Progenitor cell of endocrine pancreas (in vitro differentiated cells): Measurements from ENCODE around the gene DDX56. TPM values are rescaled to one million over a fixed set of nuclear protein-coding genes. Genes with fewer than 3 reads are reported as not detected.

Source experiments
- DNase-seq: peaks from one replicate; pipeline ENCODE4 v3.0.0; 2021; ENCODE audit warnings: low spot score; ENCODE audit not compliant: unreplicated experiment
- H3K27ac Mint-ChIP-seq: 2 replicates; pipeline ENCODE4 v1.8.0; 2021; ENCODE audit warnings: mild to moderate bottlenecking, moderate library complexity, mixed read lengths
- H3K27me3 Mint-ChIP-seq: 2 replicates; pipeline ENCODE4 v1.8.0; 2021; ENCODE audit warnings: mixed read lengths
- H3K36me3 Mint-ChIP-seq: 2 replicates; pipeline ENCODE4 v1.8.0; 2022; ENCODE audit warnings: mixed read lengths; ENCODE audit not compliant: insufficient read depth
- H3K4me1 Mint-ChIP-seq: 2 replicates; pipeline ENCODE4 v1.8.0; 2021; ENCODE audit warnings: low read depth, mixed read lengths
- H3K4me3 Mint-ChIP-seq: 2 replicates; pipeline ENCODE4 v1.8.0; 2021; ENCODE audit warnings: low read depth, mild to moderate bottlenecking, moderate library complexity, mixed read lengths
- H3K9me3 Mint-ChIP-seq: 2 replicates; pipeline ENCODE4 v1.8.0; 2021; ENCODE audit warnings: low read depth, mixed read lengths
- long read RNA-seq: library from polyadenylated mRNA; unstranded; transcript quantifications from one replicate; pipeline ENCODE4 v2.0.0, GENCODE V29; 2020
- total RNA-seq: library from RNA; stranded (reverse); gene quantifications from 2 replicates; pipeline ENCODE4 v1.2.1, GENCODE V29; 2021
- TF ChIP-seq, protein P1 (sequence below): fragments of 200-600 bp; sonication (generic); IDR thresholded peaks from one replicate; pipeline ENCODE4 v1.5.0; 2021; ENCODE audit warnings: antibody characterized with exemption, mild to moderate bottlenecking; ENCODE audit not compliant: unreplicated experiment

The DDX56 gene, protein sequence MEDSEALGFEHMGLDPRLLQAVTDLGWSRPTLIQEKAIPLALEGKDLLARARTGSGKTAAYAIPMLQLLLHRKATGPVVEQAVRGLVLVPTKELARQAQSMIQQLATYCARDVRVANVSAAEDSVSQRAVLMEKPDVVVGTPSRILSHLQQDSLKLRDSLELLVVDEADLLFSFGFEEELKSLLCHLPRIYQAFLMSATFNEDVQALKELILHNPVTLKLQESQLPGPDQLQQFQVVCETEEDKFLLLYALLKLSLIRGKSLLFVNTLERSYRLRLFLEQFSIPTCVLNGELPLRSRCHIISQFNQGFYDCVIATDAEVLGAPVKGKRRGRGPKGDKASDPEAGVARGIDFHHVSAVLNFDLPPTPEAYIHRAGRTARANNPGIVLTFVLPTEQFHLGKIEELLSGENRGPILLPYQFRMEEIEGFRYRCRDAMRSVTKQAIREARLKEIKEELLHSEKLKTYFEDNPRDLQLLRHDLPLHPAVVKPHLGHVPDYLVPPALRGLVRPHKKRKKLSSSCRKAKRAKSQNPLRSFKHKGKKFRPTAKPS
- total RNA-seq, result 111 and 120 TPM in 2 replicates
- long read RNA-seq, transcript DDX56-206 (14 exons, 1,853 nt), result minor isoform, 13 of 536 reads
- long read RNA-seq, transcript DDX56-212 (13 exons, 1,781 nt), result minor isoform, 13 of 536 reads
- long read RNA-seq, transcript DDX56-201 (14 exons, 2,336 nt), result major isoform, 414 of 536 reads
- long read RNA-seq, transcript DDX56-203 (14 exons, 3,028 nt), result minor isoform, 5 of 536 reads
- long read RNA-seq, partial matches to known transcripts, result 14 of 536 reads
- long read RNA-seq, other reads (novel, unspliced or antisense), result 76 of 536 reads

DNA sequence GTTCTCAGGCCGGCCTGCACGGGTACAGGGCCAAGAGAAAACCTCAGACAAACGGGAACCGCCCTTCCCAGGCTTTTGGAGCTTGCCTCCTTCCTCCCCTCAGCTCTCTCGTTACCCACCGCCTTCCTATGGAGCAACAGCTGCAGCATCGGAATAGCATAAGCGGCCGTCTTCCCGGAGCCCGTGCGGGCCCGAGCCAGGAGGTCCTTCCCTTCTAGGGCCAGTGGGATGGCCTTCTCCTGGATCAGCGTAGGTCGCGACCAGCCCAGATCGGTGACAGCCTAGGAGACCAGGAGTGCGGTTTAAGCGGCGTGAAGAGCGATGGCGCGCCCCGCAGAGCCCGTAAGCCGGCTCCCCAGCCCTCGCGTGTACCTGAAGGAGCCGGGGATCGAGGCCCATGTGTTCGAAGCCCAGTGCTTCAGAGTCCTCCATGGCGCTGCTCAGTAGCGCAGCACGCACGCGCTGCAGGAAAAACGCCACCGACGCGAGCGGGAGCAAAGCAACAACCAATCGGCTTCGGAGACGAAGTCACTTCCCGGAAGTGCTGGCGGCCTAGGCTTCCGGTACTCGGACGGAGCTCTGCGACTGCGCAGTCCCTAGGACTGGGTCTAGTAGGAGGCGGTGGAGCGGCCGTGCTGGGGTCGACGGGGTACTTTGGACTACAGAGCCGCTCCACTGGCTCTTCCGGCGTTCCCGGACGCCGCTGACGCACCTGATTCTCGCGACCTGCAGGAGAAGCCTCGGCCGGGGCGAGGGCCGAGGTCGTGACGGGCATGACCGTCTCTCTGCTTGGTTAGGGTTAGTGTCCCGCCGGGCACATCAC is at the start of gene DDX56:
Gene DDX56 (minus strand): TSS at position 445 of the 823 bp plus-strand sequence. CDS start 13 bp downstream, at position 432.
- Mint-ChIP-seq H3K36me3 (peaks cover 23% of the 10 kb centered on the region), H3K27me3 (no peaks in the 10 kb centered on the region), H3K27ac (peak within 1 kb of the TSS; percentile 97), H3K4me3 (peak within 1 kb of the TSS; percentile 93), H3K4me1 (peaks cover 22% of the 10 kb centered on the region), H3K9me3 (no peaks in the 10 kb centered on the region)
- TF ChIP-seq, protein P1, sequence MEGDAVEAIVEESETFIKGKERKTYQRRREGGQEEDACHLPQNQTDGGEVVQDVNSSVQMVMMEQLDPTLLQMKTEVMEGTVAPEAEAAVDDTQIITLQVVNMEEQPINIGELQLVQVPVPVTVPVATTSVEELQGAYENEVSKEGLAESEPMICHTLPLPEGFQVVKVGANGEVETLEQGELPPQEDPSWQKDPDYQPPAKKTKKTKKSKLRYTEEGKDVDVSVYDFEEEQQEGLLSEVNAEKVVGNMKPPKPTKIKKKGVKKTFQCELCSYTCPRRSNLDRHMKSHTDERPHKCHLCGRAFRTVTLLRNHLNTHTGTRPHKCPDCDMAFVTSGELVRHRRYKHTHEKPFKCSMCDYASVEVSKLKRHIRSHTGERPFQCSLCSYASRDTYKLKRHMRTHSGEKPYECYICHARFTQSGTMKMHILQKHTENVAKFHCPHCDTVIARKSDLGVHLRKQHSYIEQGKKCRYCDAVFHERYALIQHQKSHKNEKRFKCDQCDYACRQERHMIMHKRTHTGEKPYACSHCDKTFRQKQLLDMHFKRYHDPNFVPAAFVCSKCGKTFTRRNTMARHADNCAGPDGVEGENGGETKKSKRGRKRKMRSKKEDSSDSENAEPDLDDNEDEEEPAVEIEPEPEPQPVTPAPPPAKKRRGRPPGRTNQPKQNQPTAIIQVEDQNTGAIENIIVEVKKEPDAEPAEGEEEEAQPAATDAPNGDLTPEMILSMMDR, result no peak
- peak; percentile 85 for DNase-seq

DNA sequence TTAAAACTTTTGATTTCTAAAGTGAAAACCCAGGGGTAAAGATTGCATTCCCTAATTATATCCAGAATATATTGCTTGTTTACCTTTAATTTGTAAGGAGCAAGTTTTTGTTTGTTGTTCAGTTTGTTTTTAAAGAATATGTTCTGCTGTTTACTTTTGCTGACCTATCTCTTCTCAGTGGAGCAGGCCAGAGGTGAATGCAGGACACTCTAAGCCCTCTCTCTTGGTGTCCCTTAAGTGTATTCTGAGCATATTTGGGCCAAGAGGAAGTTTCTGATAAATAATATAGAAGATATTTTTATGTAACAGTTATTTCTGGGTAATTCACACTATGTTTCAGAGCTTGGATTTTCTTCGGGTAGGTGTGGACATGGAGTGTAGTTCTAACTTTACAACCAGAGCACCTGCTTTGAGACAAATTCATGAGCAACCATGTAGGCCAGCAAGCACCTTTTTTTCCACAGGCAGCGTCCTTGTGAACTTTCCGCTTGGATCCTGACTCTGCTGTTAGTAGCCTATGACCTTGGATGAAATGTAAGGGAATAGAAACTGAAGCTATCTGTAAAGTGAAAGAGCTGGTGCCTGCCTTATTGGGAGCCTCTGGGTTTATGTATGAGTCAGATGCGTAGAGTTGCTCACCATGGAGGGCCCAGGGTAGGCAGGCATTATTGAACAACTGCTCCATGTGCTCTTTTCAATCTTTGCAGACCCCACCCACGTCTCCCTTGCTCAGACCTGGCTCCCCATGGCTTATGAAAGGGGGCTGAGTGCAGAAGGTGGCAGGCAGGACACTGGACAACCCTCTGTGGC is 48.8 kb upstream of the DDX56 start:
- H3K27ac Mint-ChIP-seq, result peak overlapping the region; percentile 3
- no peak for DNase-seq
- H3K36me3 Mint-ChIP-seq, result peaks cover 3% of the 10 kb centered on the region
- H3K4me3 Mint-ChIP-seq, result no peak overlapping the region
- H3K4me1 Mint-ChIP-seq, result peaks cover 23% of the 10 kb centered on the region
- TF ChIP-seq, protein P1, result no peak
- H3K9me3 Mint-ChIP-seq, result no peaks in the 10 kb centered on the region
- H3K27me3 Mint-ChIP-seq, result no peaks in the 10 kb centered on the region

DNA sequence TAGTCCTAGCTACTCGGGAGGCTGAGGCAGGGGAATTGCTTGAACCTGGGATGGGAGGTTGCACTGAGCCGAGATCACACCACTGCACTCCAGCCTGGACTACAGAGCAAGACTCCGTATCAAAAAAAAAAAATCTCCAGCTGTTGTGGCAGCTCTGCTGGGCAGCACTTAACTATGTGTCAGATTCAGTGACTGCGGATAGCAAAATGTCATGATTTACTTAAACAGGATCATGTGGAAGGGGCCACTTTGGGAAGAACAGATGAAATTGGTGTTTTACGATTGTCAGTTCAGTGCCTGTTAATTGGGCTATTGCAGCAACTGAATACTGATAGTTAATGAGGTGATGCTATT is 48.0 kb upstream of the DDX56 start:
- TF ChIP-seq, protein P1, result no peak
- no peak overlapping the region for H3K4me3 Mint-ChIP-seq
- H3K27me3 Mint-ChIP-seq, result no peaks in the 10 kb centered on the region
- H3K27ac Mint-ChIP-seq, result no peak overlapping the region
- H3K4me1 Mint-ChIP-seq, result peaks cover 24% of the 10 kb centered on the region
- H3K36me3 Mint-ChIP-seq, result peaks cover 3% of the 10 kb centered on the region
- H3K9me3 Mint-ChIP-seq, result no peaks in the 10 kb centered on the region
- DNase-seq, result no peak

DNA sequence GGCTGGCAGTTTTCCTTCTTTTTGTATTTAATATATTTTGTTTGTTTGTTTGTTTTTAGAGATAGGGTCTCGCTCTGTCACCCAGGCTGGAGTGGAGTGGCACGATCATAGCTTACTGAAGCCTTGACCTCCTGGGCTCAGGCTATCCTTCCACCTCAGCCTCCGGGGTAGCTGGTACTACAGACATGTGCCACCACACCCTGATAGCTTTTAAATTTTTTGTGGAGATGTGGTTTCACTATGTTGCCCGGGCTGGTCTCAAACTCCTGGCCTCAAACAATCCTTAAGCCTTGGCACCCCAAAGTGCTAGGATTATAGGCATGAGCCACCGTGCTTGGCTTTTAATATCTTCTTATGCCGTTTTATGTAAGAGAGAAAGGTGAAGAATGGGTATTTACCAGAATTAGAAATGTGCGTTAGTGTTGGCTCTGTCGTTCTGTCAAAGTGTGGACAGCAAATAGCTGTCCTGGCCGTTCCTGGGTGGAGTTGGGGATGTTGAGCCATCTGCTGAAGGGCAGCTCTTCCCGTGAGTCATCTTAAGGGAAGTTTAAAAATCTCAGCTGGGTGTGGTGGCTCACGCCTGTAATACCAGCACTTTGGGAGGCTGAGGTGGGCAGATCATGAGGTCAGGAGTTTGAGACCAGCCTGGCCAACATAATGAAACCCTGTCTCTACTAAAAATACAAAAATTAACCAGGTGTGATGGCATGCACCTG is 47.5 kb upstream of the DDX56 start:
- H3K36me3 Mint-ChIP-seq, result peaks cover 3% of the 10 kb centered on the region
- H3K4me1 Mint-ChIP-seq, result peaks cover 24% of the 10 kb centered on the region
- H3K9me3 Mint-ChIP-seq, result no peaks in the 10 kb centered on the region
- no peak overlapping the region for H3K4me3 Mint-ChIP-seq
- TF ChIP-seq, protein P1, result no peak
- no peaks in the 10 kb centered on the region for H3K27me3 Mint-ChIP-seq
- no peak for DNase-seq
- no peak overlapping the region for H3K27ac Mint-ChIP-seq
